Activated naive CD8-positive, alpha-beta T cell treated with anti-CD3 and anti-CD28 coated beads, Interleukin-2, amount 50 U/mL, for 16 hours (primary cell): ENCODE measurements around the gene VASH1.

Experiments used
- DNase-seq: peaks from one replicate; pipeline ENCODE4 v3.0.0-alpha.2; 2020; ENCODE audit warnings: low read depth, low spot score

The VASH1 gene

DNA sequence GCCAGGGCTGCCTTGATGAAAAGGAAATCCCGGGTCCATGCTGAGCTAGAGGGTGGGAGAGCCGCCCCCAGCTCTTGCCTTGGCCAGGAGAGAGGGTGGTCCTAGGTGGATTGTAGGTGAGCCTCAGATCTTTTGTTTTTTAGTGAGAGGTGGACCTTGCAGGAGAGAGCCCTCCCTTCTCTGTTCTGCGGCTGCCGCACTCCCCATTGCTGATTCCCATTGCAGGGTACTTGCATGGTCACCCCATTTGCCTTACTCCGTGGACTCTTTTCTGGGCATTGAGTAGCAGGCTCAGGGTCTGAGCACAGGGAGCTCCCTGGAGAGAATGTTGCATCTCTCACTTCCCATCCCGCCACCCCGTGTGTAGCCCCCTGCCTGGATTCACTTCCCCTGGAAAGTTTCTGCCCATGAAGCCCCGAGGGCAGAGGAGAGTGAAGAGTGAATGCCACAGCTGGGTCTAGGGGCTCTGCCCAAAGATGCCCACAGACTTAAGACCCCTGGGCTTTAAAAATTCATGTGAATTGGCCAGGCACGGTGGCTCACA is 10.2 kb downstream of the VASH1 start:
- no peak for DNase-seq

DNA sequence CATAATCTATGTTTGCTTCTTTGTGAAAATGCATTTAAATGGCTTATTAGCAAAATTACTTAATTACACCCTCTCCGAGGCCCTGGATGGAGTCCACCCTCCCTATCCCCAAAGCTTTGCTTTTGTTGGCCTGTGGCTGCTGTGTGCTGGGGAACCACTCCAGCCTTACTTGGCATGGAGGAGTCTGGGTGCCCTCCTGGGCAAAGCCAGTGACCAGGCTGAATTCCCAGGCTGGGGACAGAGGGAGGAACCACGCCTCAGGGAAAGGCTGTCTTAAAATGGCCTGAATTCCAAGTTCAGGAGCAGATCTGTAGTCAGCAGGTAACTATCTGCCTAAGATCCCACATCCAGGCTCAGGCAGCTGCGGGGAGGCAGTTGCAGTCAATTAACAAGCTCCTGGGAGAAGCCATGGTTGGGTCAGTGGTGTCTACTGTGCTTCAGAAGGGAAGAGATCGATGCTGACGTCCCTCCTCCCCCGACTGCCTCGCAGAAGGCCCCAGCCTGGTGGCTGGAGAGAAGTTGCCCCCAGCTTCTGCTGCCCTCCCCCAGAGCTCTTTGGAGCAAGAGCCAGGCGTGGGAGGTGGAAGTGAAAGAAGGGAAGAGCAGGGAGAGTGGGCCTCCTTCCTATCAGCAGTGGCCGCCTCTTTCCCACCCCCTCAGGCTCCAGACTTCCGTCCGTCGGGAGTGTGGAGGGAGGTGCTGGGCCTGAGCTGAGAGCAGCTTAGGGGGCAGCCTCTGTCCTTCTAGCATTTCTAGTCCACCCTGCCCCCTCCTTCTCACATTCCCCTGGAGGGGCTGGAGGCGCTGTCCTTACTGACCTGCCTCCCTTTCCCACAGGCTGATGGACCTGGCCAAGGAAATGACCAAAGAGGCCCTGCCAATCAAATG is 11.3 kb downstream of the VASH1 start:
- DNase-seq, result no peak

DNA sequence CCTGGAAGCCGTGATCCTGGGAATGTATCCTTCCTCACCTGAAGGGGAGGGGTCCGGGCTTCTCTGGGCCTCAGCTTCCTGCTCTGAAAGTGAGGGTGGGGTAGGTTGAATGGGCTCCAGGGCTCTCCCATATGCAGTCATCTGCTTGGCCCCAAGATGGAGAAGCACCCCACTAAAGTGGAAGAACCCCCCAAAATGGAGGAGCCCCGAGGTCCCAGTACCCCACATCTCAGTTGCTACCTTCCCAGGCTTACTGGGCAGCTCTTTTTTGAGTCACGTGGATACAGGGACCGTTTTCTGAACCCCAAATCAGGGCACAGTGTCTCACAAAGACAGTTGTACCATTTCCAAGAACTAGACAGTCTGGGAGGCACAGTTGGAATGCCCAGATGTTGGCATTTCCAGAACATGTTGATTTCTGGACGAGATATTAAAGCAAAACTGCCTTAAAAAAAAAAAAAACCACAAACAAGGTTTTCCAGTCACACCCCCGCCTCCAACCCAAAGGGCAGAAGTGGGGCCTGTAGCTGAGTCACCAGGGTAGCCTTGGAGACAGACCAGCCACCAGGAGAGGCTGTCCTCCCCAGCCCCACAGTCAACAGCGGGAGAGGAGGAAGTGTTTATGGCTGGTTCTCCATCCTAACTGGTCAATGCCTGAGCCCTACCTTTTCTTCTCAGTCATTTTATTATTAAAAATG is 12.1 kb downstream of the VASH1 start:
- DNase-seq, result no peak

DNA sequence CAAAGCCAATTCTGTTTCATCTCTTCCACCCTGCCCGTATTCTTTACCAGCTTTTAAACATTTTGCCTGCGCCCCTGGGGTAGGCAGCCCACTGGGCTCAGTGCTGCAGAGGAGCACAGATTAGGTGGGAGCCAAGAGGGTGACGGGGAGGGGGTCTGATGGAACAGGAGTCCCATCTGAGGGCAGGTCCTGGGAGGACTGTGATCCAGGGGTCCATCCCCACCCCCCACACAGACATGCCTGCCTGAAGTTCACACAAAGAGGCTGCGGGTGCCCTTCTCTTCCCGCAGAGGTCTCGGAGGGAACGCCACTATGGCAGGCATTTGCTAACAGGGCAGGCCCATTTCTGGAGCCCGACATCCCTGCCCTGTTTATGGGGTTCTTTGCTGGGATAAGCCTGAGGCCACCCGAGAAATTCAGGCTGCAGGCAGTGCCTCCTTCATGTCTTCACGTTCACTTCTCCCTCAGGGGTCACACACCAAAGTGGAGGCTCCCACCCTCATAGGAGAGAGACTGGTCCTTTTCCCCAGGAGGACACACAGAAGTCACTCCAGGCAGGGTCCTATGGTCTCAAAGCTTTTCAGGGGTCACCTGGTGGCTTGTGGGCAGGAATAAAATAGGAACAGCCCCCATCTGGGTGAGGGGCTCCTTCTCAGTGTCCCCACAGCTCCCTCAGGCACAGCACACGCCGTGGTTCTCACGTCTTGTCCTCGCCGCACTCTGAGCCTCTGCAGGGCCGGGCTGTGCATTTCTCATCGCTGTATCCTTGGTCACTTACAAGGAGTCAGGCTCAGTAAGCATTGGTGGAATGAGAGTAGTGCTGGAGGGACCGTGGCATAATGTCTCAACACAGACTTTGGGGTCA is 12.9 kb downstream of the VASH1 start:
- DNase-seq, result no peak

DNA sequence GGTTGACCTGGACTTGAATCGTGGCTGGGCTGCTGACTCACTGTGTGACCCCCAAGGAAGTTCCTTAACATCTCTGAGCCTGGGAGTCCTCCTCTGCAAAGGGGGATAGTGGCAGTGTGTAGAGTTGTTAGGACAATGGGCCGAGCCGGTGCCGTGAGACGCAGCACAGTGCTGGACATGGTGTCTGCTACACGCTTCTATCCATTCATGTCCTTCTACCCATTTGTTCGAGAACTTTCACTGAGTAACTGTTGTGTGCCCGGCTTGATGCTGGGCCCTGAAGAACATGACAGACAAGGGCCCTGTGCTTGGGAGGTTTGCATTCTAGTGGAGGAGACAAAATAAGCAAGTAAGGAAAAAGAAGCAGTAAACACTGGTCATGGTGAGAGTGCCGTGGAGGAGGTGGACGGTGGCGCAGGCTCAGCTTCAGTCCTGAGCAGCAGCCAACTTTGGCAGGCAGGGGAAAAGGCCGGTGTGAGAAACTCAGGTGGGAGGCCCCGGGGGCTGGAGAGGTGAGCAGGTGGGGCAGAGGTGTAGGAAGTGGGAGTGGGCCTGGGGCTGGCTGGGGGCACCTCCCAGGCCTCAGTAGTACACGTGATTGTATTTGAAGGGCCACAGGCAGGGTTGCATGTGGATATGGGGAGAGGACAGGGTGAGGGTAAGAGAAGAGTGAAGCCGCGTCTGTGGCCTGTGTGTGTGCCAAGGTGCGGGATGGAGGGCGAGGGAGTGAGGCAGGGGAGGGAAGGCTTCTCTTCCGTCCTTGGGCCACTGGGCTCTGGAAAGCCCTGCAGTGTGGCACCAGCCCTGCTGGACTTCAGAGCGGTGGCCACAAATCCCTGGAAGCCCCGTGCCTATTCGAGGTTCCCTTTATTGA is 13.8 kb downstream of the VASH1 start:
- DNase-seq, result no peak

DNA sequence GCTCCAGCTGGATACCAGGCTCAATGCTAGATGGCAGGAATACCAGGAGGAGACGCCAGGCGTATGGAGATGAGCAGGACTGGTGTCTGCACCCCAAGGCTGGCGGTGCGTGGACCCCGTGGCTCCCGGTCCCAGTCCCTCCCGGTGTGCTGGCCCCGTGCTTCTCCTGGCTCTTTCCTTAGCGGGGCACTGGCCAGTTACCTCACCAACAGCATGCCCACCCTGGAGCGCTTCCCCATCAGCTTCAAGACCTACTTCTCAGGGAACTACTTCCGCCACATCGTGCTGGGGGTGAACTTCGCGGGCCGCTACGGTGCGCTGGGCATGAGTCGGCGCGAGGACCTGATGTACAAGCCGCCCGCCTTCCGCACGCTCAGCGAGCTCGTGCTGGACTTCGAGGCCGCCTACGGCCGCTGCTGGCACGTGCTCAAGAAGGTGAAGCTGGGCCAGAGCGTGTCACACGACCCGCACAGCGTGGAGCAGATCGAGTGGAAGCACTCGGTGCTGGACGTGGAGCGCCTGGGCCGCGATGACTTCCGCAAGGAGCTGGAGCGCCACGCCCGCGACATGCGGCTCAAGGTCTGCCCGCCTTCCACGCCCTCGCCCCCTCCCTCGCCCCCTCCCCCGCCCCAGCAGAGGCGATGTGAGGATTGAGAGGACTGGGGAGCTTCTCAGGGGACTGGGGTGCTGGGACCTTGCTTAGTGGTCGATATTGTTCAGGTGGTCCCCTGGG is 14.6 kb downstream of the VASH1 start:
- no peak for DNase-seq

DNA sequence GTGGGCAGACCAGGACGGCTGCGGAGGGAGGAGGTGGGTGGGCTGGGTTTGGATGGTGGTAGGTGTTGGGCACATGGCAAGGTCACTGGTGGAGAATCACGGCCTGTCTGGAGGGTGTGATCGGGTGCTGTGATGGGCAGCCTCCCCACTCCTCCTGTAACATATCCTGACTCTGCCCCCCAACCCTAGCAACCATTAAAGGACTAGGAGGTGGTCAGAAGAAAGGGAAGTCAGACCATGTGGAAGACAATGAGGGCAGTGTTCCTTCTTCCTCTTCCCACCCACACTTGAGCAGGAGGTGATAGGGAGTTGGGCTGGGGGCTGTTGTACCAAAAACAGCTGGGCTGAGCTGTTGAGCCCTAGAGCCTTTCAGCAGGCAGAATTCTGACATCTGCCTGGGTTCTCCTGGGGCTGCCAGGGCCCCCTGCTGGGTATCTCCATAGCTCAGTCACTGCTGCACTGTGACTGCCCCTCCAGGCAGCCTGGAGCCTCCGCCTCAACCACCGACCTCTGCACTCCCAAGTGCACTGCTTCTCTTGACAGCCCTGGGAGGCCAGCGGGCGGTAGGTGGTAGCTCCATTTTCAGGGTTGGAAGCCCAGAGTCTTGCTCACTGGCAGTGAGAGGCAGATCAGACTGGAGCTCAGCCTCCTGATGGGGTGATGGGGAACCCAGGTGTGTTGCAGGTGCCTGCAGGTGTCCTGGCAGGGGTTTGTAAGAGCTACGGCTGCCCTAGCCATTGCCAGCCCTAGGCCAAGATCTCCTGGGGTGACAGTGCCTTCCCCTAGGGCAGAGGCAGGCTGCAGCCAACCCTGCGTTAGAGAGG is 15.4 kb downstream of the VASH1 start:
- no peak for DNase-seq

DNA sequence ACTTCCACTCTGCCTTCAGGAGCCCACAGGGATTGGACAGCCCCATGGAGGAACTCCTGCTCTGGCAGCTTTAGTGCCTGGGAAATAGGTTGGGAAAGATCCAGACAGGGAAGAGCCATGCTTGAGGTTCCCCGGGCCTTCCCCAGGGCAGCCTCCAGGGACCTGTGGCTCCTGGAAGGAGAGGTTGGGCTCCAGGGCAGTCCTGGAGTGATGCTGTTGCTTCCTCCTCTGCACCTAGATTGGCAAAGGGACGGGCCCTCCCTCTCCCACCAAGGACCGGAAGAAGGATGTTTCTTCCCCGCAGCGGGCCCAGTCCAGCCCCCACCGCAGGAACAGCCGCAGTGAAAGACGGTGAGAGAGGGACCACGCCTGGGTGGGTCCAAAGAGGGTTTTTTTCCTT is 16.5 kb downstream of the VASH1 start:
- DNase-seq, result no peak

DNA sequence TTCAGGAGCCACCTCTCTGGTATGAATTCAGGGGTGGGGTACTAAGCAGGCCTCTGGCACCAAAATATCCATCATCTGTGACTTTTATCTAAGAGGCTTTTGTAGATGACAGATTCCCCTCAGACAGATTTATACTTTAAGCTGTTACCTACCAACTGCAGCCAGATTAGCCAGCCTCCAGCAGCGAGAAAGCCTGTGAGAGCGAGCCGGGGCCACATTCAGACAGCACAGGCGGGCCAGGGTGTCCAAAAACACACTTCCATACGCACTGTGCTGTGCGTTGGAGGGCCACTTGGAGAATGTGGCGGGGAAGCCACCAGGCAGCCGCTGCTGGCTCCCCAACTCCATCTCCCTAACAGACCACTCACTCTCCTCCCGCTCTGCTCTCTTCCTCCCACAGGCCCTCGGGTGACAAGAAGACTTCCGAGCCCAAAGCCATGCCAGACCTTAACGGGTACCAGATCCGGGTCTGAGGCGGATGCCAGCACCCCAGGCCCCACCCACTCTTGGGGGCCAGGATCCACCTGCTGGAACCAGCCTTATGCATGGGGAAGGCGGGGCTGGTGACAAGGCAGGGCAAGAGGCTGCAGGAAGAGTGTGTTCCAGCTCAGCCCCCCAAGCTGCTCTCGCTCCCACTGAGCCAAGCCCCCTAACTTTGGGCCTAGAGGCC is 17.4 kb downstream of the VASH1 start:
- no peak for DNase-seq

DNA sequence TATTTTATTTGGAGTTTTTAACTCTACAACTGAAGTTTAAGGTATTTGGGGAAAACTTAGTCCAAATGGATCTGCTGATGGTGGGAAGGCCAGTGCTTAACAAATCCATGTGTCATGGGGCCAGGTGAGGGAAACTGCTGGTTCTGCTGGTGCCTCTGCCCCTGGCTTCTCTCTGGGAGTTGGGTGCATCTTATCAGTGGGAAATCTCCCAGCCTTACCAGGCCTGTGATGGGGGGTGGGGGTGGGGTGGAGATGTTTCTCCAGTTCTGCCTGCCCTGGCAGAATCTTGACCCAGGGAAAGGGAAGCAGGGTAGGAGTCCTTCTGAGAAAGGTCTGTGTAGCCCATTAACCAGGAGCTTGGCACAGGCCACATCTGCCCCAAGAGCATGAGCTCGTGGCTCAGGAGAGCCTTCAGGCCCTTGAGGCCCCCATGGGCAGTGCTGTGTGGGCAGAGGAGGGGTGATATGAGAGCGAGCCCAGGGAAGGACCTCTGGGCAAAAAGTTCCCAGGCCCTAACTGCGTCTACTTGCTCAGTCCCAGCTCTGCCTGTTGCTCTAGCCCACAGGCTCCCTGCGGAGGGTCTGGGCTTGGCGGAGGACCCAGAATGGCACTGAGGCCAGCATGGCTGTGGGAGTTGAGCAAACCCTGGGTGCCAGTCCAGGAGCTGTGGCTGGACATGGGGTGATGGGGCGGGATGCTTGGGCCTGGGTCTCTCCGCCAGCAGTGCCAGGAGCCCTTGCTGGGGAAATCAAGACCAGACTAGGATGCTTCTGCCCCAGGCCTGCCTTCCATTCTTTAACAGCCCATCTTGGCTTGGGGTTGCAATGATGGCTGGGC is 18.2 kb downstream of the VASH1 start:
- DNase-seq, result no peak

DNA sequence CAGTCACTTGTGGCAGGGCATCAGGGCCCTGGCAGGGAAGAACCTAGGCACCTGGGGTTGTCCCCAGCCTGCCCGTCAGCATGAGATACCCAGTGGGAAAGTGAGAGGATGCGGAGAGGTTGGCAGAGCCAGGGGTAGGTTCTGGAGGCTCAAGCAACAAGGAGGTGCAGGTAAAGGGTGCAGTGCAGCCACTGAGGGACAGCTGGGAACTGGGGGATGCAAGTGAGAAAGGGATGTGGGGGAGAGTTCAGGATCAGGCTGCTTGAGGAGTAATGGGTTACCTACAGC is 18.7 kb downstream of the VASH1 start:
- DNase-seq, result no peak

DNA sequence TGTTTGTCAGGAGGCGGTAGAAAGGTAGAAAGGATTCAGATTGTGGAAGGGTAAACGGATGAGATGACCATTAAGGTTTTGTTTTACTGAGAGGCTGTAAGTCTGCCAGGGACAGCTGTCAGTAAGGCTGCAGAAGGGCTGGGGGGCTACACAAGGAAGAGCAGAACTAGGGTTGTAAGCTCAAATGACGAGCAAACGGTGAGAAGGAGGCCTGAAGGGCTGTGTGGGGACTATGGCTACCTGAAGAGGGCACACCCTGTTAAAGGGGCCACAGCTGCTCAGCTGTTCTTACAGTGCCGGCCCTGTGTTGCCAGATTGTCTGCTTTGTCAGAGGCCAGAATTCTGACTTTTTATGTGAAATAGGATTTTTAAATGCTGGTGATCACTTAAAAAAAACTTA is 19.1 kb downstream of the VASH1 start:
- DNase-seq, result no peak

DNA sequence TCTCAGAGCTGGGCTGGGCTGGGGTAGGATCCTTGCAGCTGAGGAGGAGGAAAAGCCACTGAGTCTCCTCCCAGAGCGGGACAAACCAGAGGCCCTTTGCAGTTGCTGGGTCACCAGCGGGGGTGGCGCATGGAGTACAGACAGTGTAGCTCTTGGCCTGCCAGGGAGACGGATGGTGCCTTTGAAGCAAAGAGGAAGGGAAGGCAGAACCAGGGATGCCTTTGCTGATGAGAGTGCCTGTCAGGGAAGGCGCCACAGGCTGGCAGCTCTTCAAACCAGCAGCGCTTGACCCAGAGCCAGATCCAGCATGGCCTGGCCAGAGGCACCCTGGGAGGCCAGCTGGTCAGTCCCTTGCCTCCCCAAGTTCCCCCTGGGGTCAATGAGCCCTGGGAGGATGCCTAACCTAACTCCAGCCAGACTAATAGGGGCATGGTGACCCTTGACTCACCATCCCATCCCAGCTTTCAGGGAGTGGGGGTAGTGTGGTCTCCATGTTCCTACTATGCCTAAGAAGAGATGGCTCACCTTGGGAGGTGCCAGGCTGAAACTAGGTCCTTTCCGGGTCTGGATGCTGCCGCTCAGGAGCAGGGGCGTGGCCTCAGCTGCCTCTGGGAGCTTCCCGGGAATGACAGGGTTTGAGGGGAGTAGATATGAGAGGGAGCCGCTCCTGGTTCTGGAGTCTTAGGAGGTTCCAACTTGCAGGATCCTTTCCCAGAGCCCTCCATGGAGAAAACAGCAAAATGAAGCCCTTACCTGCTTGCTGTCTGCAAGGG is 19.8 kb downstream of the VASH1 start:
- DNase-seq, result no peak

DNA sequence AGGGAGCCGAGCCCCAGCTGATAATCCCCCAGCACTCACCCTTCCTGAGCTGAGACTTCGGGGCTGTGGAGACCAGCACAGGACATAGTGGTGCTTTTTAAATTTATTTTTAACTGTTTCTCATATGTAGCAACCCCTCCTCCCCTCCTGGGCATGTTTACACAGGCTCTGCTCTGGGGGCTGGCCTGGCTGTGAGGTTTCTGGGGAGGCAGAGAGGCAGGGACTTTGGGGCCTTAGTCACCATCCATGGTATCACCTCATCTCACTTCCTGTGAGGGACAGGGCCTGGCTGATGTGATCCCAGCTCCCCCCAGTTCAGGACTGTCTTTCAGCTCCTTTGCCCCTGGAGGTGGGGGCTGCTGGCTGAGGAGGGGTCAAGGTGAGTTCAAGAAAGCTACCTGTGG is 20.4 kb downstream of the VASH1 start:
- DNase-seq, result no peak

DNA sequence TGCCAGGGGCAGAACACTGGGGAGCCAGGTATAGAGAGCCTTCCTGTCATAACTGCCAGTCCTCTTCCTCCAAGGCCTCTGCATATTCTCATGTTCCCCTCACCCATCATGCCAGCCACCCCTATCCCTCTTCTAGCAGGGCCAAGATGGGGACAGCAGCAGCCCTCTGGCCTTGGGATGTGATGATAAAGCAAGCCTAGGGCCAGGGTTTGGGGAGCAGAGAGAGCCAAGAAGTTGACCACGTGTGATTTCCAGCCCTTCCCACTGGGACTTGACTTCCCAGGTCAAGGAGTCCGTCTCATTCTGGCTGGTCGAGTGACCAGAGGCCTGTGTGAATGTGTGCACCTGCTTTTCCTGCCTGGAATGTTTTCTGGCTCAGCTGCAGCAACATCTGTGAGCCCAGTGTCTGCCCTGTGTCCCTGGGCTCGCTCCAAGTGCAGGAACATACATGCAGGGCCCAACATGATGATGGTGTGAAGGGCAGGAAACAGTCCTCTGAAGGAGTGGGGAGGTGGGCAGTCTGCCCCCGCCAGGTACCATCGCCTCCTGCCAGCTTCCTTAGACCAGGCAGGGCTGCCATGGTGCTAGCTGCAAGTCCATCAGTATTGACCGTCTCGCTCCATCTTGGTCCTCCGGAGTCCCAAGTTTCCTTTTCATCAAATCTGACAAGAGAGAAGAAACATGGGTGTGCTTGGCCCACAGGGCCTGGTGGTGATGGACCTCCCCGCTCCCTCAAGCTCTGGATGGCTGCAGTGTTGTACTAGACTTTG is 21.0 kb downstream of the VASH1 start:
- DNase-seq, result no peak

DNA sequence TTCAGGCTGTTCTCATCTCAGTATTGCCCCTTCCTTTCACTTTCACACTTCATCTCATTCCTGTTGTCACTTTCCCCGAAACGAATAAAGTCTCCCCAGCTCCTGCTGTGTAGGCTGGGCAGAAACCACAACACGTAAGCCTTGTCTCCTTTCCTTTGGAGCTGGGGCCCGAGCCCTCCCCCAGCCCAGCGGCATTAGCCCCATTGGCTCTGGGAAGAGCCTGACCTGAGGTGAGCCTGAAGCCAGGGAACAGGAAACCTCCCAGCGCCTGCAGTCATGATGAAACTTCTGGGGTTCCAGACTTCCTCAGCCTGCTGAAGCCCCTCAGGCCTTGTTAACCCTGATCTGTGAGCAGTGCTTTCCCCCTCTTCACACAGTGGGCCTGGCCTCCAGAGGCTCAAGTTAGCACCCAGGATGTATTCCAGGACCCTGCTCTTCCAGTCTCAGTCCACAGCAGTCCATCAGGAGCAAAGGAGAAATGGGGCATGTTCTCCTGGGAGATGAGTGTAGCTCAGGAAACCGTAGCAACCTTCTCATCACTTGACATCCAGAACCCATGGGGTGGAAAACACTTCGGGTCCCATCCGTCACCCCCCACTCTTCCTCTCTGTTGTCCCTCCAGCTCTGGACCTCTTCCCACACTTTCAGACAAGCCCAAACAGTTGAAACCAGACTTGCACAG is 21.8 kb downstream of the VASH1 start:
- DNase-seq, result no peak
